OCI-M2 (cell line): ENCODE measurements around the gene FAM25C.
"Not testable (repeated sequence)": the region's sequence is repeated elsewhere in the genome, so short reads cannot be mapped to it uniquely, and the experiment has no call there.

Experiments used
- DNase-seq: peaks from one replicate; lab custom pipeline; 2025; ENCODE audit not compliant: unreplicated experiment; lab: John Stamatoyannopoulos, UW

Gene FAM25C

DNA sequence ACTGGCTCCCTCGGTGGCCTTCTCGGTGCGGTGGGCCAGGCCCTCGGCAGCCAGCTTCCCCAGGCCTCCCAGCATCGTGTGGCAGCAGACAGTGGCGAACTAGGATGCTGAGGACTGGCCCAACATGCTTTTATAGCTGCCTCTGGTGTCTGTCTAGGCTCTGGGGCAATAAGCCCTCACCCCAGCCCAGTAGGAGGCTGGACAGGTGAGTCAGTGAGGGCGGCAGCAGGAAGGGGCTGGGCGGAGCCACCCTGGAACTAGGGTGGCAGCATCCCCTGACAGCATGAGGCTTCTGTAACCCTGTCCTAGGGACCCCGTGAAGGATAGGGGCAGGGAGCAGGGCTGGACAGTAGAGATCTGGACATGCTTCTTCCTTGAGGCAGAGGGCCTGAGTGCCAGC lies at the start of gene FAM25C:
FAM25C (minus strand) TSS at position 101 of the 400 bp plus-strand sequence; CDS start at position 75, 26 bp downstream.
- not testable (repeated sequence) for DNase-seq

DNA sequence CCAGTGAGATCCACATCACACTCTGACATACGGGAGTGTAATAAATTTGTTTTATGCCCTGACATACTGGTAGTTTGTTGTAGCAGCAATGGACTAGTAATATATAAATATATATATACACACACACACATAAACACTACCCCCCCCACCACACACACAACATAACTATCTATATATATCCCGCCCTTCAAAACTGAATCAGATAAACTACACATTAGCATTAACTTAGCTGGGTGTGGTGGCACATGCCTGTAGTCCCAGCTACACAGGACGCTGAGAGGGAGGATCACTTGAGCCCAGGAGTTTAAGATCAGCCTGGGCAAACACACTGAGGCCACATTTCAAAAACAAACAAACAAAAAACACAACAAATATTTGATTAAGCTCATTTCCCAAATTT lies 45.0 kb upstream of the FAM25C start:
- not testable (repeated sequence) for DNase-seq

DNA sequence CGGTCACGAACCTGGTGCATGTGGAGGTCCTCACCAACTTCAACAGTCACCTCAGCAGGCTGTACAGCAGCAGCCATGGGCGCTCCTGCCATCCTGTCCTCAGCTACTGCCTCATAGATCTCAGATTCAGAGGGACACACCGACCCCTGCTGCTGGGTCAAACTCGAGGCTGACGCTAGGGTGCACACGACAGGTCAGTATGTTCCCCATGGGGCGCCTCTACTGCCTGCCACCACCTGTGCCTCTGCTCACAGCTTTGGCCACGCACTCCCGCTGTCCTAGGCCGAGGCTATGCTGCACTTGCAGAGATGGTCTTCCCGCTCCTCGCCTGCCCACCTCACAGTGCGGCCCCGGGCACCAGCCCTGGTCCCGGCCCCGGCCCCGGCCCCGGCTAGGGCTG lies 31.8 kb upstream of the FAM25C start:
- DNase-seq = not testable (repeated sequence)

DNA sequence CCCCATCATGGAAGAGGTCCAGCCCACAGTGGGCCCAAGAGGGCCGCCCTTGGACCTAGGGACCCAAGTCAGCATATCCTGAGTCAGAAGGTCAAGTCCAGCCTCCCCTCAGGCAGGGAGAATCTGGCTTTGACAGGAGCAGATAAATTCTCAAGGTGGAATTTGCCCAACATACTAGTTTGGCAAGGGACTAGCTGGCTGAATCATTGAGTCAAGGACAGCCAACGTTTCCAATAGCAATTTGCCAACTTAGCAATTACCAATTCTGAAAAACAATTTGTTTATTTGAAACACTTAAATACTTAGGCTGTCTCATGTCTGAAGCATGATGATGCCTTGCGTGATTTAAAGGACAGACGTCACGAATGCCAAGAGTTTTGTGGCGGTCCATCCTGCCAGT lies 2.7 kb upstream of the FAM25C start:
- not testable (repeated sequence) for DNase-seq

DNA sequence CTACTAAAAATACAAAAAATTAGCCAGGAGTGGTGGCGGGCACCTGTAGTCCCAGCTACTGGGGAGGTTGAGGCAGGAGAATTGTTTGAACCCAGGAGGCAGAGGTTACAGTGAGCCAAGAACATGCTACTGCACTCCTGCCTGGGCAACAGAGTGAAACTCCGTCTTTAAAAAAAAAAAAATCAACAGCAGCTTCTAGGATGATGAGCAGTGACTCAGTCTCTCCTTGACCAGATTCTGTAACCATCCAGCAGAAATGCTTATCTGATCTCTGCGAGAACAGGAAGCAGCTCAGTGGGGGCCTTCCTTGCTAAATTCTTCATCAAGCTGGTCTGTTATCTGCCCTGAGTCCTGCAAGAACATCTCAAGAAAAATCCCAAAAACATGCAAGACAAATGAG lies 5.5 kb downstream of the FAM25C start:
- DNase-seq = not testable (repeated sequence)

DNA sequence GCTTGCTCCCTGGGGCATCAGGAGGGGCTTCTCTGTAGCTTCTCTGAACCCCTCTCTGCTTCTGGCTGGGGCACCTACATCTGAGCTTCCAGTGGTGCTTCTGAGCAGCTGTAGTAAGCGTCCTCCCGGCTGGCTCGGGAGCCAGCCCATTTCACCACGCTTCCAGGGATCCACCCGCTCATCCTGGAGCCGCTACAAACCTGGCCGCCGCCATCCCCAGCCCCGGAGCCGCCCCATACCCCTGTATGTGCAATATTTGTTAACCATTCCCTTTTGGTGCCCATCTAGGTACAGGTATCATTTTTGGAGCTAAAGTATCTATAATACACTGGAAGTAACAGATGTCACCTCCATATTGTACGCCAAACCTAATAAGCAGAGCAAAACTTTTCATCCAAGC lies 7.0 kb downstream of the FAM25C start:
- not testable (repeated sequence) for DNase-seq

DNA sequence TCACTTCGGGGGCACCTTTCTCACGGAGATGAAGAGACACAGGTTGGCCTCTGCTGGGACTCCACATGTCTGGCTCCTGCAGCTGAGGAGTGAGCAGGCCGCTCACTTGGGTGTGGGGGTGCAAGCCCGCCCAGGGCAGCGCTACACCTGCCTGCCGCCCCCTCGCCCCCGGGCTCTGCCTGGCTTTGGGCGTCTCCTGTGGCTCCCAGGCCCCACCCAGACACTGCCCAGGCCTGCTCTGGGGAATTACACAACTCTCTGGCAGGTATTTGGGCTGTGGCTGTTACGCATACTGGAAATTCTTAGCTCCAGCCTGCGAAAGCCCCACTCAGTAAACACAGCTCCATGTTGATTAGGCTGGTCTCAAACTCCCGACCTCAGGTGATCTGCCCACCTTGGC lies 7.9 kb downstream of the FAM25C start:
- not testable (repeated sequence) for DNase-seq

DNA sequence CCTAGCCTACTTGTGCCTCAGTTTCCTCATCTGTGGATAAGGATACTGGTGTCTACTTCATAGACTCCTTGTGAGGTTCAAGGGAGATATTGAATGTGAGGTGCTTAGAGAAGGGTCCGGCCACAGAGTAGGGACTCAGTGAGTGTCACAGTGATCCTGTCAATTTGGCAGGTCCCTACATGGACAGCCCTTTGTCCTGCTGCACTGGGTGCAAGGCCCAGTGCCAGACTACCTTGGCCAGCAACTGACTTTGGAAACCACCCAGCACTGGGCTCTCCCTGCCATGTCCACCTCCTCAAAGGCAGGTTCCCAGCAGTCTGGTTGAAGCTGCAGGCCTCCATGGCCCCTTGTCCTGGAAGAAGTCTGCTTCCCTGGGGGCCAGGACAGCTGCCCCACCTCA lies 9.5 kb downstream of the FAM25C start:
- not testable (repeated sequence) for DNase-seq

DNA sequence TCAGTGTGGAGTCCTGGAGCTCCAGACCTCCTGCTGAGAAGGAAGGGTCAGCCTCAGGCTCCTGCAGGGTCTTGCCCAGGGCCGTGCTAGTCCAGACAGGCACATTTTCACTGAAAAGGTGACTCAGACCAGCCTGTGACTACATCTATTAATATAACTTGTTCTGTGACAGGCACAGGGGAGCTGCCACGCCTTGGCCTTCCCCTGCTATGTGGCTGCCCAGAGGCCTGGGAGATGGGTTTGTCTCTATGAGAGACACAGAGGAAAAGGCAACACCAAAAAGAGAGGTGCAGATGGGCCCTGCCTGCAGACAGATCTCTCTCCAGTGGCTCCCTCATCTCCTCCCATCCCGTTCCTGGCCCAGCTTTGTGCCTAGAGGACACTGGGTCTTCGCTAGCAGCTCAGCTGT lies 10.0 kb downstream of the FAM25C start:
- DNase-seq = not testable (repeated sequence)

DNA sequence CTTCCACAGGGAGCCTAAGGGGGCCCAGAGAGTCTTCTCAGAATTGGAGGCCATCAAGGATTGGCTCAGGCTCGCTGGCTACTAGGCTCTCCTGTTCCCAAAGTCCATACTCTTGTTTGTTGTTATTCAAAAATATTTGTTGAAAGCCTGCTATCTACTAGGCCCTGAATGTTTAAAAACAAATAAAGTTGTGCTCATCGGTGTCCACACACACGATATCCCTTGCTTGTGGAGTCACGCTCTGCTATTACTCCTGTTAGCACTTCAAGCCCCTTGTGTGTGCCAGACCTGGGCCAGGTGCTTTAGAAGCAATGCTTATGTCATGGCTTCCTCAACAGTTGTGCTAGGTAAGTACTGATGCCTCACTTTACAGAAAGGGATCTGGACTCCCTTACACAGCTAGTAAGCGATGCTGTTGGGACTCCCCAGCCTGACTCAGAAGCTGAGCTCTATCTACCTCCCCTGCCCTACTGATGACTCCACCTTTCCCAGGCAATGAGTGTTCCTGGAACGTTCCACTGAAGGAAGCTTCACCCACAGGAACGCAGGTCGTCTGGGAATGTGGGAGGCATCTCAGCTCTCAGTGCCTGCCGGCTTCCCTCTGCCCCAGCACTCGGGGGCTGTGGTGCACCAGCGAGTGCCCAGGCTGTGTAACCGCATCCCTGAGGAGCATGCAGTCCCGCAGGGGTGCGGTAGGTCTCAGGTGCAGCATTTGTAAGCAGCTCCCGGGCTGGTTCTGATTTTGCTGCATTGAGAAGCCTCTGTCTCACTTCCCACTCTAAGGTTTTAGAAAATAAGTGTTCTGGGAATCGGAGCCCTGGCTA lies 10.7 kb downstream of the FAM25C start:
- not testable (repeated sequence) for DNase-seq

DNA sequence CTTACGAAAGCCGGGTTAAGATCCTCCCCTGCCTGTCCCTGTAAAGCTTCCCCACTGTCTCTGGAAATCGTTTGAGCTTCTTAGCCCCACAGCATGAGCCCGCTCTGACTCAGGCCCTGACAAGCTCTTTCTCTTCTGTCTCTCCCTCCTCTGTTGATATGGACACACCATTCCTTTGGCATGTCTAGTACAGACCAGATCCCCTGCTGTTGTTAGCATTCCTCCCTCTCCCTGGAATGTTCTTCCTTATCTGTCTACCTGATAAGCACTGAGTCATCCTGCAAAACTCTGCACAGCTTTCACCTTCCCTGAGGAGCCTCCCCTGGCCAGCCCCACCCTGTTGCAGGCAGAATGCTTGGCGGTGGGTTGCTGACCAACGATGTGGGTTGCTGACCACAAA lies 11.6 kb downstream of the FAM25C start:
- DNase-seq = not testable (repeated sequence)

DNA sequence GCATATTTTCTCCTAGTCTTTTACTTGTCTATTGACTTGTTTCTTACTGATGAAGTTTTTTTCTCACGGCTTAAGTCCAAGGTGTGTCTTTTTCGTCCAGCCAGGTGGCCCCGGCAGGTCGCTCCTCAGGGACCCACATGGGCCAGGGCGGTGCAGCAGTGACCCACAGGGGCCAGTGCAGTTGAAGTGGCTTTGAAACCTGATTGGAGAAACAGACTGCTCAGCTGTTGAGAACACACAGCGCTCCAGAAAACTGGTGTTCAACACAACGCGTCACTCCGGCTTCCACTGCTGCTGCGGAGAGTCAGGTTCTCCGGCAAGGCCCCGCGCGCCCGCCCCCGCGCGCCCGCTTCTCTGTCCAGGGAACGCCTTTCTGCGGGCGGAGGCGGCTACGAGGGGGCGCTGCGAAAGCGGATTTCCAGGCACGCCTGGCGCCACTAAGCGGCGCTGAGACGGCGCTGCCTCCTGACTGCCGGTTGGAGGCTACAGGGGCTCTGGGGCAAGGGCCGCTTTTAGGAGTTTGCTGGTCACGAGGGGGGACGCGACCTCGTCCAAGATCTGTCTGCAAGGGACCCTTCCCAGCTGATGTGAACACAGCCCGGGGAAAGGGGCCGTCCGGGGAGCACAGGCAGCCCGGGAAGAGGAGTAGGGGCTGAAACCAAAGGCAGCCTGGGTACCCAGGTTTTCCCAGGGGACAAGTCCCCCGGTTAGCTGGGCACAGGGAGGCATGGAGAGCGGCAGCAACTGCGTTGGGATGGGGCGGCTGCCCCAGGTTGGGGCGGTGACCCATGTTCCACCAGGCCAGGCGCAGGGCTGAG lies 13.0 kb downstream of the FAM25C start:
- not testable (repeated sequence) for DNase-seq

DNA sequence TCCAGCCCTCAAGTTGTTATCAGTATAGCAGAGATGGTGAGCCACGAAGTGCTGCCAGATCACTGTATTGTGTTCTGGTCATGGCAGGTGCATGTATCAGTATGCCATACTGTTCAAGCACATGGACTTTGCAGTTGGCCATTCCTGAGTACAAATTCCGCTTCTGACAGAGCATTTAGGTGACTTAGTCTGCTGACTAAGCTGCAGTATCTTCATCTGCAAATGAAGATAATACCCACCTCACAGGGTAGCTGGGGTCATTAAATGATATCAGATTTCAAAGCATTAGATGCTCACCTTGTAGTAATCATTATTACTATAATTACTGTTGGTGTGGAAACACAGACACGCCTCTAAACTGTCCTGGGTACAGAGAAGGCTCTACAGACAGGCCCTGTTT lies 24.2 kb downstream of the FAM25C start:
- DNase-seq = not testable (repeated sequence)

DNA sequence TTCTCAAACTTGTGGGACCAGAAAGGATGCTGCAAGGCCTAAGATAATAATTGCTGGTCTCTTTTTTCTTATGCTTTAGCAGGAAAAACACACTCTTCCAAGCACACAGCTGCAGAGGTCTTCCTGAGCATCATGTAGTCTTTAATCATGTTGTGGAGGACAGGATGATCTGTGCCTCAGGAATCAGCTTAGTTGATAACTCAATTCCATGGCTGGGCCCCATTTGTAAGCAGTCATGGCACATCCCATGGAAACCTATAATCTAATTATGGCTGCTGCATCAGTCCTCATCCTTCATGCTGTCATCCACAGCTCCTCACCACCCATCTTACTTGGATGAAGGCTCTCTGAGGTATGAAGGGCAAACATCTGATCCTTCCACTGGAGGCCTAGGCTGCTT lies 26.5 kb downstream of the FAM25C start:
- not testable (repeated sequence) for DNase-seq

DNA sequence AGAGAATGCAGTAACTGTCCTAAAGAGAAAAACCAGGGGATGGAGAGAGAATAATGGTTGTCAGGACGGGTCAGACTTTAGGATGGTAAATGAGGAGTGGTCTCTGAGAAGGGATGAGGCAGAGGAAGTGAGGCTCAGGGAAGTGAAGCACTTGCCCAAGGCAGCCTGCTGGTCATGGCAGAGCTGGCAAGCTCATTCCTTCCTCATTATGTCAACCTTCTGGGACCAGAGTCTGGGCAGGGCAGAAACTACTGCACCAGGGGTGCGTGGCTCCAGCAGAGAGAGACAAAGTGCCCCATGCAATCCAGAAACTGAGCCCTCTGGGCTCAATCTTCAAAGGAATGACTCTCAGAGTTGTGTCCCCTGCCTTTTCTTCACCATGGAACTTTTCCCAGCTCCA lies 27.5 kb downstream of the FAM25C start:
- not testable (repeated sequence) for DNase-seq

DNA sequence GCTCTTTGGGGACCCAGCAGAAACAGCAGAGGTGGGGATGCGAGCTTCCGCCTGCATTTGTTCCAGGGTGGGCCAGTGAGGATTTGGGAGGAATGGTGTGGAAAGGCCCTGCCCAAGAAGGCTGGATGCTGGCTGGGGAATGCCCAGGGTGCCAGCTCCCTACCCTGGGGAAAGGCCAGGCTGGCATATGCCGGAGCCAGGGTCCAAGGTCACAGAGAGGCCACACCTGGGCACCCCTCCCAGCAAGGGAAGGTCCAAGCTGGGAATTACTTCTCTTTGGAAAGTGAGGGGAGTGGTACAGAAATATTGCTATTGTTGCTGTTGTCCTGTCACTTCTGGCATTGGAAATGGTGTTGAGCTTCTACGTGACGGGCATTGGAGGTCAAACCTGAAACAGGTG lies 28.0 kb downstream of the FAM25C start:
- not testable (repeated sequence) for DNase-seq

DNA sequence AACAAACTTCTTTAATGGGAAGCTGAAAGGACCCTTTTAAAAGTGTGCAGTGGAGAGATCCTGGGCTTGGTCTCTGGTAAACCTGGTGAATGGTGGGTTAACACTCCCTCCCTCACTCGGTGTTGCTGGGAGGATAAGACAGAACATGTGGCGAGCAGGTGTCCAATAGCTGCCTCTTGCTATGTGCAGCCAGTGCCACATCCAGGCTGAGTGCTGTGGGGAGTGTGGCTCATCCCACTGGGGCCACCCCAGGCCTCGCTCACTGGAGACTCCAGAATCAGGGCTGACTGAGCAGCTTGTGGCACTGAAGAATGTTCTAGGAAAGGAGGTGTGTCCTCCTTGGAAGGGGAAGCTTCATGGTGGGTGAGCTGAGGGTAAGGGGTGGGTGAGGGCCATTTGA lies 29.5 kb downstream of the FAM25C start:
- not testable (repeated sequence) for DNase-seq

DNA sequence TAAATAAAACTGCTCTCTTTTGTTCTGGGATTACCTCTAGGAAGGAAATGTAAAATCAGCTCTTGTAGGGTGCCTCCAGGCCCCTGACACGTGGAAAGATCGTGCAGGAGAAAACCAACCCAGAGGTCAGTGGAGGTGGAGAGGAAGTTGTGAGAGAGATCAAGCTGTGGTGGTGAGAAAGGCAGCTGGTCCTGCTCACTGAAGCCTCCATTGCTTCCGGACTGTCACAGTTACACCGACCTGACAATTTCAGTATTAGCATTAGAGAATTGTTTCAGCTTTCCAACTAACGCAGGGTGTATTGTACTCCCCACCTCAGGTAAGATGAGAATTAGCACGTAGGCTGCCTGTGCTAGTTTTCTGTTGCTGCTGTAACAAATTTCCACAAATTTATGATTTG lies 30.6 kb downstream of the FAM25C start:
- DNase-seq = not testable (repeated sequence)

DNA sequence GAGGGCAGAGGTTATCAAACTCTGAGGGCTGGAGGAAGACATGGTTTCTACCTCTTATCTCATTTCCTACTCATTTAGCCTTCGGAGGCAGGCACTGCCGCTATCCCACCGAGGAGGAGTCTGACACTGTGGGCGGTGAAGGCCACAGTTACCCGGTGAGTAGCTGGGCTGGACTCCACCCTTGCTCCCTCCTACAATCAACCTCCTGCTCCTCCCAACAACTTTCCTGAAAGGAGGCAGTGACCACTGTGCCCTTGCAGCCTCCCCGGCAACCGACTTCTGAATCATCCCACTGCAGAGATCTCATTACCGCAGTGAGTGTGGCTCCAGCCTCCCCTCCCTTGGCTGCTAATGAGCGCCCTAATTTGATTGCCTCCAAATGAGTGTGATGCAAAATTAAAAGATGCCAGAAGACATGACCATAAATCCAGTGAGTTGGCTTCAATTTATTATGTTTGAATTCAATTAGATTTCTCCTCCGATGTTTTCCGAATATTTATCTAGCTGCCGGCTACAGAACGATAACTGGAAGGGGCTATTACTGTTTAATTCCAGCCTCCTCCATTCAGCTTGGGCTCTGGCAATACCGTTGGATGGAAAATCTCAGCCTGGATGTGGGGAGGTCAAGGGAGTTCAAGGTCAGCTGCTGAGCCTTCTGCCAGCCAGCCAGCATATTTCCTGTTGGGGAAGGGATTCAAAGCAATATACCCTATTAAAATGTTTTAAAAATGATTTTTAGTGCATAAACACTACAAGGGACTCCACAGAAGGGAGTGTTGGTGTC lies 35.1 kb downstream of the FAM25C start:
- DNase-seq = not testable (repeated sequence)

DNA sequence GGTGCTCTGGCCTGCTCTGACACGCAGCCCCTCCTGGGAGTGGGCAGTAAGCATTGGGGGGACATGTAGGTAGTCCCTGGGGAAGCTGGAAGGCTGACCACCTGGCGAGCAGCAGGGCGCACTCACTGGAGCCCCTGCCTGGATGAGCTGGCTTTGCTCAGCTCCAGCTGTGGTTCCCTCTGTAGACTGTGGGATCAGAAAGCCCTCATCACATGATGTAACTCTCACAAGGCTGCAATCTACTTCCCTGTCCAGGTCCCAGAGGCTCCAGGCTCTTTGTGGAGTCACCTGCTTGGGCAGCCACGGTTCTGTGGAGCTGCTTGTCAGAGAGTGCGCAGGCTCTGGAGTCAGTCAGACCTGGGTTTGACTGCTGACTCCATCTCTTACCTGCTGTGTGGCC lies 36.8 kb downstream of the FAM25C start:
- DNase-seq = not testable (repeated sequence)

DNA sequence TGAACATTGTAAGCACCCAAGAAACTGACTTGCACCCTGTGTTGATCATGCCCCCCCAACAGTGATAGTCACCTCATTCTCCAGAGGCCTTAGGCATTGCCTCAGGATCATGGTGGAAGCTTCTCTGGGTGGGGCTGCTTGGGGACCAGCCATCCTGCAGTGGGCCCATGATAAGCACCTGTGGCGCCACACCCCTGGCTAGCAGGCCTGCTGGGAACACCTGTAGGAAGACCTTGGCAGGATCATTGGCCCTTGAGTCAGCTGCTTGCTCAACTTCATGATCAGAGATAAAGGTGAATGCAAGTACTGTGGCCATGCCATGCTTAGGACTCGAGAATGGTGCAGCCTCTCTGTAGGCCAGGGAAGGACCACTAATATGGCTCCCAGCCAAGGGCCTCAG lies 38.9 kb downstream of the FAM25C start:
- not testable (repeated sequence) for DNase-seq
